G401 (cell line): Measurements from ENCODE around the gene TMEM187. TPM values are rescaled to one million over a fixed set of nuclear protein-coding genes. Genes with fewer than 3 reads are reported as not detected.

Source experiments
- DNase-seq: peaks from one replicate; pipeline ENCODE4 v3.0.0-alpha.2; 2015; ENCODE audit warnings: low spot score
- in situ Hi-C: cut with HindIII; loops from 2 replicates; pipeline ENCODE4 v1.10.0; 2016; ENCODE audit warnings: low sequenced_read_pairs, mixed read lengths
- total RNA-seq: library from RNA; depleted of rRNA; stranded (reverse); fragments of >200 nt; shearing (Covaris generic); gene quantifications from 2 replicates; pipeline ENCODE4 v1.2.3, GENCODE V29; 2014; rRNA removed

The TMEM187 gene
- total RNA-seq, 1 experiment from 2014 or later: 7.4 TPM

DNA sequence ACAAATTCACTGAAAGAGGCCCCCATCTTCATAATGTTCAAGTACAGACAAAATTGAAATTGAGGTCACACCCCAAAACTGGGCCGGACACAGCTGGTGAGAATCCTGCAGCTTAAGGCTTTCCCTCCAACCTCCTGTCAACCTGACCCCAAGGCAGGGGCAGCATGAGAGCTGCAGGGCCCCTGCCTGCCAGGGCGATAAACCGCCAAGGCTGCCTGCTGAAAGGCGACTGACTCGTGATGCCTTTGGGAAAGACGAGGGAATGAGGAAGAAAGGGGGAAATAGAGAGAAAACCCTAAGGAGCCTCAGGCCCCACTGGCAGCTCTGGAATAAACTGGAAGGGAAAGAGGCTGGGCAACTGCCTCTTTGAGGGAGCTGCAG lies 54.5 kb downstream of the TMEM187 start:
- DNase-seq: no peak
- in situ Hi-C loops: no loop called here

DNA sequence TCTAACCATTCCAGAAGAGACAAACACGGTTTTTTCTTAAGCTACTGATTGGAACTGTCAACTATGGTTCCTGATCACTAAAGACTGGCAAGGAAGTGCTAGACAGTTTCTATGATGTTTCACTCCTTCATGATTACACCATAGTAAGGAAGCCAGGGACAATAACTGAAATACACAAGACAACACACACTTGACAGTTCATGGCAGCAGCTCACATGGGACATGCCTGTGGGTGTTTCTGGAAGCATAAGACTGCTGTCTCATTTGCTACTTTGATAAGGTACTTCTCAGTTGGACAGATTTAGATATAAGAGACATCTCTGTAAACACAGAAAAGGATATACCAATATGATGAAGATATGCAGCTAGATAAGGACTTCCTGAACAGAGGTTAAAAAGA lies 55.4 kb downstream of the TMEM187 start:
- no peak for DNase-seq

DNA sequence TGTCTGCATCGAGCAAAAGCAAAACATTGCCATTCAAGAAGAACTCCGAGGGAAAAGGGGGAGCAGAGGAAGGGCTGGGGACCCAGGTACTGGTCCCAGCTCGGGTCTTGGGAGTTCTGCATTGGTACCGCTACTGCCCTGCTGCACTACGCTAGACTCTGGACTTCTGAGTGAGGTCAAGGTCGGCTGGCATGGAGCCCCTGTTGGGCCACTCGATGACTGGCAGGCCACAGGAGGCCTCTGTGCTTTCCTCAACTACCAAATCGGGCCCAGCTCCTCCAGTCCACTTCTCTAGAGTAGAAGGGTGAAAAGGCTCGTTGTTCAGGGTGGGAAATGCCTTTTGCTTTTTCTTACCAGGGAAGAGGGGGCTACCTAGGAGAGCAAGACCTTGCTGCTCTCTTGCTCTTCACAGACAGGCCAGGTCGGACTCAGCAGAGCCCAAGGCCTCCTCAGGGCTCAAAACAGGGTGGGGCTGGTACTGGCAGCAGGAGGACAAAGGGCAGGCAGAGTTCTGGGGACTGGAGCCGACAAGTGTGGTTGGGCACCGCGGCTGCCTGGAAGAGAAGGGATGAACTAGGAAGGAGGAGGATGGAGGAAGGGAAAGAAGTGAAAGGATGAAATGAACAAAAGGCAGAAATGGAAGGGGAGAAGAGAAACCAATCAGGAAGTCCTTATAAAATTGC lies 56.1 kb downstream of the TMEM187 start:
- no peak for DNase-seq
- in situ Hi-C loops: no loop called here

More for the DNA sequence above, 55.4 kb downstream of the TMEM187 start:
- in situ Hi-C loops: no loop called here

DNA sequence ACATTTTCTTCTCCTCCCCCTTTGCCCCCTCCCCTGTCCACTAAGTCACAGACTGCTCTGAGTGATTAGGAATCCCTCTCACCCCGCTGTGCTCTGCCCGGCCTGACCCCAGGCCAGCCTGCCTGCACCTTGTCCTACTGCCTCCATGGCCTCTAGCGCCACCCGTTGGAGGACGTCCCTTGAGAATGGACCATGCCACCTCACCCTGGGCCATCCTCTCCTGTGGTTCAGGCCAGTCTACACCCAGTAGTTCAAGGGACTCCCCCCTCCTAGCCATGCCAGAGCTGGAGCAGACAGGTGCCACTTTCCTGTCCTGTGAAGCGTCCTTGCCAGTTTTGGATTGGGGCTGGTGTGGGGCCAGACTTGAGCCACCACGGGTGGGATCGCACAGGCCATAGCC lies 56.9 kb downstream of the TMEM187 start:
- no peak for DNase-seq
- in situ Hi-C loops: no loop called here

DNA sequence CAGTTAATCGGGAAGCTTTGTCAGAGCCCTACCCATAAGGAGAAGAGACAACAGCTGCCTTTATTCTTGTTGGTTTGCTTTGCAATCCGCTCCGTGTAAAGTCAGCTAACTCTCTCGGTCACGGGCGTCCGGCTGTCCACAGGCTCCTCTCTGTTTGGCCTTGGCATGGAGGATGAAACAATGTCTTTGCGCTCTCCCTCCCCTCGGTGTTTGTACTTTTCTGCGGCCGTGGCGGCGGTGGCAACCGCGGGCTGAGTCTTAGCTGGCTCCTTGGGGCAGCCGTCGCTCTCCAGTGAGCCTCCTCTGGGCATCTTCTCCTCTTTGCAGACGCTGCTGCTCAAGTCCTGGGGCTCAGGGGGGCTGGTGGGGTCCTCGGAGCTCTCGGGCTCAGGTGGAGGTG lies 57.7 kb downstream of the TMEM187 start:
- in situ Hi-C loops: no loop called here
- no peak for DNase-seq

DNA sequence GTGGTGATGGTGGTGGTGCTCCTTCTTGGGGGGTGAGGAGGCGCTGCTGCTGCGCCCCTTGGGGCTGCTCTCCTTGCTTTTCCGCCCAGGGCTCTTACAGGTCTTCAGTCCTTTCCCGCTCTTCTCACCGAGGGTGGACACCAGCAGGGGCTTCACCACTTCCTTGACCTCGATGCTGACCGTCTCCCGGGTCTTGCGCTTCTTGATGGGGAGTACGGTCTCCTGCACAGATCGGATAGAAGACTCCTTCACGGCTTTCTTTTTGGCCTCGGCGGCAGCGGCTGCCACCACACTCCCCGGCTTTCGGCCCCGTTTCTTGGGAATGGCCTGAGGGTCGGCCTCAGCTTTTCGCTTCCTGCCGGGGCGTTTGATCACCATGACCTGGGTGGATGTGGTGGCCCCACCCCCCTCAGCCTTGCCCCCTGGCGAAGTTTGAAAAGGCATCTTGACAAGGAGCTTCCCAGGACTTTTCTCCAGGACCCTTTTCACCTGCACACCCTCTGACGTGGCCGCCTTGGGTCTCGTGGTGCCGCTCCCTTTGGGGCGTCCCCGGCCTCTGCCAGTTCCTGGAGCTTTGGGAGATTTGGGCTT lies 58.3 kb downstream of the TMEM187 start:
- in situ Hi-C loops: no loop called here
- no peak for DNase-seq

DNA sequence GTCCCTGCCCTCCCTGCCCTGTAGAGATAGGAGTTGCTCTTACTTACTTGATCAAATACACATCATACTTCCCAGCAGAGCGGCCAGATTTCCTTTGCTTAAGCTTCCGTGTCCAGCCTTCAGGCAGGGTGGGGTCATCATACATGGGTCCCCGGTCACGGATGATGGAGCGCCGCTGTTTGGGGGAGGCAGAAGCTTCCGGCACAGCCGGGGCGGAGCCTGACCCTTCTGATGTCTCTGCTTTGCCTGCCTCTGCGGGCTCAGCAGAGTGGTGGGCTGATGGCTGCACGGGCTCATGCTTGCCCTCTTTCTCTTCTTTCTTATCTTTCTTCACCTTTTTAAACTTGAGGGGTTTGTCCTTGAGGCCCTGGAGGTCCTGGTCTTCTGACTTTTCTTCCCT lies 59.6 kb downstream of the TMEM187 start:
- DNase-seq: no peak
- in situ Hi-C loops: no loop called here

DNA sequence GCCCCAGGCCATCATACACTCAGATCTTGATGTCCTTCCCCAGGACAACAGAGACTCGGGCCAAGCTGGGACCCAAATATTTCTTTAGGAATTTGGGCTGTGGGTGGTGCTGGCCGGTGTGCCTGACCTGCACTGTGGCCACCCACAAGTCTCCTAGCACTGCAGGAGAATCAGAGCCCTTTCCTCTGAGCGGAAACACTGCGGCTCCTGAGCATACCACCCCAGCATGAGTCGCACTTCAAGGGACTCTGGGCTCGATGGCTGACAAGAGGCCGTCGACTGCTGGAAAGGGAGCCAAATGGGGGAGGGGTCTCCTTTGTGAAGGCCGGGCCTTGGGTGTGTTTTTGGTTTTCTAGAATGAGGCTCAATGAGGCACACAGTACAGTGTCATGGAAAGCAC lies 60.1 kb downstream of the TMEM187 start:
- in situ Hi-C loops: no loop called here
- no peak for DNase-seq

Other genes starting within 250 kb of the TMEM187 start
- gene BCAP31, start 248.4 kb upstream of the TMEM187 start, total RNA-seq: 132 and 202 TPM in 2 replicates
- gene ABCD1, start 247.9 kb upstream of the TMEM187 start, total RNA-seq: 5.3 and 6.8 TPM in 2 replicates
- 1.5 TPM in 1 of 2 replicates, not detected in the other for gene PLXNB3, start 208.5 kb upstream of the TMEM187 start, total RNA-seq
- 0.06 TPM in 1 of 2 replicates, not detected in the other for gene SRPK3, start 191.7 kb upstream of the TMEM187 start, total RNA-seq
- gene IDH3G, start 178.4 kb upstream of the TMEM187 start, total RNA-seq: 55.7 and 71.2 TPM in 2 replicates
- 142 and 157 TPM in 2 replicates for gene SSR4, start 178.1 kb upstream of the TMEM187 start, total RNA-seq
- 15.6 and 16.9 TPM in 2 replicates for gene PDZD4, start 142.2 kb upstream of the TMEM187 start, total RNA-seq
- 31.3 and 34.0 TPM in 2 replicates for gene L1CAM, start 86.6 kb upstream of the TMEM187 start, total RNA-seq
- 0.25 TPM in 1 of 2 replicates, not detected in the other for gene AVPR2, start 68.1 kb upstream of the TMEM187 start, total RNA-seq
- gene ARHGAP4, start 46.5 kb upstream of the TMEM187 start, total RNA-seq: 55.7 and 62.6 TPM in 2 replicates
- 136 and 159 TPM in 2 replicates for gene NAA10, start 37.7 kb upstream of the TMEM187 start, total RNA-seq
- gene RENBP, start 28.1 kb upstream of the TMEM187 start, total RNA-seq: 7.1 and 8.4 TPM in 2 replicates
- gene HCFC1, start 936 bp upstream of the TMEM187 start, total RNA-seq: 12.4 and 16.1 TPM in 2 replicates
- 140 and 144 TPM in 2 replicates for gene IRAK1, start 47.1 kb downstream of the TMEM187 start, total RNA-seq
- gene MECP2, start 125.0 kb downstream of the TMEM187 start, total RNA-seq: 19.8 and 33.1 TPM in 2 replicates
- gene OPN1LW, start 171.5 kb downstream of the TMEM187 start, total RNA-seq: not detected in 2 replicates
- gene OPN1MW, start 209.8 kb downstream of the TMEM187 start, total RNA-seq: not detected in 2 replicates
- not detected in 2 replicates for gene OPN1MW2, start 247.0 kb downstream of the TMEM187 start, total RNA-seq